ENCODE measurements around the gene ZNF746.

Gene ZNF746

DNA sequence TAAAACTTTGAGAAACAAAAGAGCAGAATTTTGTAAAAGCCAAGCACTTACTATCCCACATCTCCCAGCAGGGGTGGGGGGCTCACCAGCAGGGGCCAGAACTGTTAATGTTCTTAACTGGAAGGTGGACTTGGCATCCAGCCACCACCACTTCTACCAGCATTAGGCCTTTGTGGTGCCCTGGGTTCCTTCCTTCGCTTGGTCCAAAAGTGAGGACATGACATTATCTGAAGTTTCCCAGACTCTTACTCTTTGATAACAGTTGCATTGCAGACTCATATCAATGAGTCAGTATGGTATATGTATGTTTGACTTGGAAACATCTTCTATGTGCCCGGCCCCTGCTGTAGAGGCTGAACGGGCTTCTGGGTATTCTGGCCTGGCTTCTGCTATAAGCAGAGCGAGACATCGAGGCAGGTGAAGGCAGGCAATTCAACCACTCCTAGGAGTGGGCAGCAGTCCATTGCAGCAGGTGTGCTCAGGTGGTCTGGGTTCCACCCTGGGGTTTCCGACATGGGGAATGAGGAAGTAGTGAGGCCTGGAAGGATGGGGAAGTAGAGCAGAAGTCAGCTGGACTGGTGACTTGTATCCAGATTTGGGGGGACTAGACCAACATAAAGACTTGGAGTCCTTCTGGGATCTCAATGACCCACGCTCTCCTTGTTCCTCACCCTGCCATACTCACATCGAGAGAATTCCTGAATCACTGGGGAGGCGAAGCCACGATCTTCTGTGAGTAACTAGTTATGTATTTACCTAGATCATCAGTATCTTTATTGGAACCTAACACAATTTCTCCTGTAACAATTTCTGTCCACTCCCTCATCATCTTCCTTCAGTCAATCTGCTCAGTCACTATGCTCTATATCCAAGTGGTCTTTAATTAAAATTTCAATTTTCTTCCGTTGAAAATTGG is 40.8 kb downstream of the ZNF746 start:
- Histone ChIP-seq H2AFZ (ENCODE audit: low read depth, low read length) (no peak overlapping the region), H2BK120ac (ENCODE audit: low read depth, low read length) (no peak overlapping the region), H3K18ac (ENCODE audit: low read depth in 1 of 2, low read length in 2 of 2) (no peak overlapping the region), H3K27ac (ENCODE audit: low read length, poor library complexity, severe bottlenecking) (no peak overlapping the region), H3K79me1 (replicated peaks; ENCODE audit: low read length, poor library complexity, severe bottlenecking) (peaks cover 45% of the 10 kb centered on the region), H3K9me3 (ENCODE audit: control insufficient read depth, low read length) (no peaks in the 10 kb centered on the region), H2BK12ac (ENCODE audit: low read length in 2 of 2) (no peak overlapping the region), H2BK5ac (ENCODE audit: low read depth, low read length, poor library complexity, severe bottlenecking) (no peak overlapping the region), H4K8ac (ENCODE audit: low read length) (no peak overlapping the region), H3K36me3 (ENCODE audit: control insufficient read depth in 1 of 2, insufficient read depth in 2 of 2, low read depth in 1 of 2, low read length in 2 of 2) (peaks cover 34 to 43% of the 10 kb centered on the region in 2 experiments), H3K14ac (ENCODE audit: low read length in 2 of 2) (no peak overlapping the region), H2BK15ac (ENCODE audit: low read depth, poor library complexity, severe bottlenecking) (no peak overlapping the region), H2AK5ac (ENCODE audit: low read length, severe bottlenecking) (no peak overlapping the region), H3K4ac (ENCODE audit: low read depth in 1 of 2, low read length in 2 of 2) (no peak overlapping the region), H3K4me3 (ENCODE audit: insufficient read depth in 1 of 2, low read depth in 1 of 2, low read length in 2 of 2) (no peak overlapping the region), H4K91ac (ENCODE audit: low read length) (no peak overlapping the region), H3K27me3 (ENCODE audit: control insufficient read depth in 1 of 2, insufficient read depth in 1 of 2, low read length in 2 of 2) (no peaks in the 10 kb centered on the region), H3K23ac (ENCODE audit: low read length in 2 of 2) (no peak overlapping the region), H3K9ac (ENCODE audit: low read length) (no peak overlapping the region), H3K4me1 (ENCODE audit: control insufficient read depth, insufficient read depth, low read depth, low read length) (peaks cover 9% of the 10 kb centered on the region), H3K4me2 (ENCODE audit: low read length, poor library complexity, severe bottlenecking) (no peak overlapping the region)
- no peak for DNase-seq
- 97% methylated on average over 10 of the region's 11 CpGs for WGBS

DNA sequence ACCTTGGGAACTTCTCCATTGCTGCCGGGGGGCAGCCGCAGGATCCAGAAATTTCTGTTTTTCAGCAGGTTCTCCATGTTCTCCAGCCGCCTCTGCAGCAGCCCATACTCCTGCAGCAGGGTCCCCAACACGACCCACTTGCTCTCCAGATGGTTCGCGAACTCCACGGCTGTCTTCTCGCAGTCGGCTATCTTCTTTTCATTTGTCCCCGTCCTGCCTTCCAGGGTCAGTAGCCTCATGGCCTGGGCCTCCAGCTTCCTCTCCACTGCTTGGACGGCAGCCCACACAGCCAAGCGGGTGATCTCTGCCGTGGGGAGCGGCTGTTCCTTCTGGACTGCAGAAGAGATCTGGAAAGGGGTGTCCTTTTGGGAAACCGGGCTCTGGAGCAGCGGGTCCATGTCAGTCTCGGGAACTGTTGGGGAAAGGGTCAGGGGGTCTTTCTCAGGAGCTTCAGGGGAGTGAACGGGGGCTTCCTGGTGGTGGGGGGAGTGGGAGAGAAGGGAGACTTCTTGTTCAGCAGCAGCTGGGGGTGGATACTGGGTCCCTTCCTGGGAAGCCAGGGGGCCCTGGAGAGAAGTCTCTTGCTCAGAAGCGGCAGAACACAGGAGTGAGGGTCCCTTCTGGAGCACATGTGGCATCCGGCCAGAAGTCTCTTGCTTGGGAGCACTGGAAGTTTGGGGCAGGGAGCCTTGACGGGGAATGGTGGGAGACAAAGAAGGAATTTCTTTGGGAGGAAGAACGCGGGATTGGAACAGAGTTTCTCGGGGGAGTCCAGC is 42.2 kb downstream of the ZNF746 start:
- Histone ChIP-seq H3K4me3 (ENCODE audit: insufficient read depth in 1 of 2, low read depth in 1 of 2, low read length in 2 of 2) (no peak overlapping the region), H2AFZ (ENCODE audit: low read depth, low read length) (no peak overlapping the region), H2BK120ac (ENCODE audit: low read depth, low read length) (no peak overlapping the region), H2BK15ac (ENCODE audit: low read depth, poor library complexity, severe bottlenecking) (no peak overlapping the region), H2BK12ac (ENCODE audit: low read length in 2 of 2) (no peak overlapping the region), H2AK5ac (ENCODE audit: low read length, severe bottlenecking) (no peak overlapping the region), H3K79me1 (replicated peaks; ENCODE audit: low read length, poor library complexity, severe bottlenecking) (peaks cover 44% of the 10 kb centered on the region), H3K4me1 (ENCODE audit: control insufficient read depth, insufficient read depth, low read depth, low read length) (peaks cover 9% of the 10 kb centered on the region), H3K18ac (ENCODE audit: low read depth in 1 of 2, low read length in 2 of 2) (no peak overlapping the region), H3K4ac (ENCODE audit: low read depth in 1 of 2, low read length in 2 of 2) (no peak overlapping the region), H3K23ac (ENCODE audit: low read length in 2 of 2) (no peak overlapping the region), H4K8ac (ENCODE audit: low read length) (no peak overlapping the region), H4K91ac (ENCODE audit: low read length) (no peak overlapping the region), H3K27ac (ENCODE audit: low read length, poor library complexity, severe bottlenecking) (no peak overlapping the region), H3K9me3 (ENCODE audit: control insufficient read depth, low read length) (no peaks in the 10 kb centered on the region), H3K14ac (ENCODE audit: low read length in 2 of 2) (no peak overlapping the region), H3K4me2 (ENCODE audit: low read length, poor library complexity, severe bottlenecking) (no peak overlapping the region), H3K9ac (ENCODE audit: low read length) (no peak overlapping the region), H2BK5ac (ENCODE audit: low read depth, low read length, poor library complexity, severe bottlenecking) (no peak overlapping the region), H3K27me3 (ENCODE audit: control insufficient read depth in 1 of 2, insufficient read depth in 1 of 2, low read length in 2 of 2) (no peaks in the 10 kb centered on the region), H3K36me3 (ENCODE audit: control insufficient read depth in 1 of 2, insufficient read depth in 2 of 2, low read depth in 1 of 2, low read length in 2 of 2) (peaks cover 43 to 50% of the 10 kb centered on the region in 2 experiments)
- DNase-seq = no peak
- WGBS = 94% methylated on average over 24 of the region's 24 CpGs

DNA sequence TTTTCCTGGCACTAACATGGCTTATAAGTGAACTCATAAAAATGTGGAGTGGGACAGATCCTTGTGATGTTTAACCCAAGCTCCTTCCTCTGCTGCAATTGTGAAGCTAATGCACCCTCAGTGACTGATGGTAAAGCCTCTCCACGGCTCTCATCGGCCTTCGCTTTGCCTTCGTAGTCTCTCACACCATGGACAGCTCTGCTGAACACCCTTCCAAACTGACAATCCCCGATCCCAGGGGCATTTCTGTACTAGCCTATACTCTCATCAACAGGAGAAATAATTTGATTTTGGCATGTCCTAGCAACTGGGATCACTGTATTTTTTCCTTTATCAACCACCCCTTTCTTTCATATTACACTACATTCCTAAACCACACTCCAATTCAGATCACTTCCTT is 42.9 kb downstream of the ZNF746 start:
- no peak overlapping the region for H2BK15ac ChIP-seq (ENCODE audit: low read depth, poor library complexity, severe bottlenecking)
- H3K18ac ChIP-seq (ENCODE audit: low read depth in 1 of 2, low read length in 2 of 2) = no peak overlapping the region
- peaks cover 49% of the 10 kb centered on the region for H3K79me1 ChIP-seq (replicated peaks; ENCODE audit: low read length, poor library complexity, severe bottlenecking)
- no peak overlapping the region for H3K27ac ChIP-seq (ENCODE audit: low read length, poor library complexity, severe bottlenecking)
- H2BK5ac ChIP-seq (ENCODE audit: low read depth, low read length, poor library complexity, severe bottlenecking) = no peak overlapping the region
- no peak overlapping the region for H2AFZ ChIP-seq (ENCODE audit: low read depth, low read length)
- no peak overlapping the region for H2BK120ac ChIP-seq (ENCODE audit: low read depth, low read length)
- H3K9ac ChIP-seq (ENCODE audit: low read length) = no peak overlapping the region
- H3K4me3 ChIP-seq (ENCODE audit: insufficient read depth in 1 of 2, low read depth in 1 of 2, low read length in 2 of 2) = no peak overlapping the region
- H3K9me3 ChIP-seq (ENCODE audit: control insufficient read depth, low read length) = no peaks in the 10 kb centered on the region
- H3K27me3 ChIP-seq (ENCODE audit: control insufficient read depth in 1 of 2, insufficient read depth in 1 of 2, low read length in 2 of 2) = no peaks in the 10 kb centered on the region
- H2AK5ac ChIP-seq (ENCODE audit: low read length, severe bottlenecking) = no peak overlapping the region
- no peak overlapping the region for H2BK12ac ChIP-seq (ENCODE audit: low read length in 2 of 2)
- H3K4me1 ChIP-seq (ENCODE audit: control insufficient read depth, insufficient read depth, low read depth, low read length) = peaks cover 9% of the 10 kb centered on the region
- no peak for DNase-seq
- H4K8ac ChIP-seq (ENCODE audit: low read length) = no peak overlapping the region
- no peak overlapping the region for H3K4ac ChIP-seq (ENCODE audit: low read depth in 1 of 2, low read length in 2 of 2)
- no peak overlapping the region for H4K91ac ChIP-seq (ENCODE audit: low read length)
- H3K36me3 ChIP-seq (ENCODE audit: control insufficient read depth in 1 of 2, insufficient read depth in 2 of 2, low read depth in 1 of 2, low read length in 2 of 2) = peaks cover 50 to 56% of the 10 kb centered on the region in 2 experiments
- no peak overlapping the region for H3K23ac ChIP-seq (ENCODE audit: low read length in 2 of 2)
- WGBS = 96% methylated on average over 5 of the region's 5 CpGs
- H3K4me2 ChIP-seq (ENCODE audit: low read length, poor library complexity, severe bottlenecking) = no peak overlapping the region
- no peak overlapping the region for H3K14ac ChIP-seq (ENCODE audit: low read length in 2 of 2)

DNA sequence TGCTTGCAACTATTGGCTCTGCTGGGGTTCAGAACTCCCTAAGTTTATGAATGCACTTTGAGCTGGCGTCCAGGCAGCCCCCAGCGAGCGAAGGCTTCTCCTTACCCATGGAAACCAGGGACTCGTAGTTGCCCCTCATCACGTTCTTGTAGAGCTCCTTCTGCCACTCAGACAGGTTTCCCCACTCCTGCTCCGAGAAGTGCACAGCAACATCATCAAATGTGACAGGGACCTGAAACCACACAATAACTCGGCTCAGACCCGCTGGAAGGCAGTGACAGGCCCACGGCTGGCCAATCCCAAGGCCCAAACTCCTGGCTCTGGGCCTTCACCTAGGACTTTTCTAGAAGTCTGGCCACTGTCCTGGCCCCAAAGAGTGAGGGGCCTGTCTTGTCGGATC is 43.6 kb downstream of the ZNF746 start:
- WGBS = 99% methylated on average over 10 of the region's 10 CpGs
- Histone ChIP-seq H4K8ac (ENCODE audit: low read length) (no peak overlapping the region), H3K18ac (ENCODE audit: low read depth in 1 of 2, low read length in 2 of 2) (no peak overlapping the region), H3K9ac (ENCODE audit: low read length) (no peak overlapping the region), H3K79me1 (replicated peaks; ENCODE audit: low read length, poor library complexity, severe bottlenecking) (peaks cover 50% of the 10 kb centered on the region), H3K4me2 (ENCODE audit: low read length, poor library complexity, severe bottlenecking) (no peak overlapping the region), H3K36me3 (ENCODE audit: control insufficient read depth in 1 of 2, insufficient read depth in 2 of 2, low read depth in 1 of 2, low read length in 2 of 2) (peaks cover 54 to 64% of the 10 kb centered on the region in 2 experiments), H3K4me3 (ENCODE audit: insufficient read depth in 1 of 2, low read depth in 1 of 2, low read length in 2 of 2) (no peak overlapping the region), H3K4ac (ENCODE audit: low read depth in 1 of 2, low read length in 2 of 2) (no peak overlapping the region), H2BK5ac (ENCODE audit: low read depth, low read length, poor library complexity, severe bottlenecking) (no peak overlapping the region), H3K27ac (ENCODE audit: low read length, poor library complexity, severe bottlenecking) (no peak overlapping the region), H3K14ac (ENCODE audit: low read length in 2 of 2) (no peak overlapping the region), H2BK12ac (ENCODE audit: low read length in 2 of 2) (no peak overlapping the region), H2BK15ac (ENCODE audit: low read depth, poor library complexity, severe bottlenecking) (no peak overlapping the region), H4K91ac (ENCODE audit: low read length) (no peak overlapping the region), H3K27me3 (ENCODE audit: control insufficient read depth in 1 of 2, insufficient read depth in 1 of 2, low read length in 2 of 2) (no peaks in the 10 kb centered on the region), H3K23ac (ENCODE audit: low read length in 2 of 2) (no peak overlapping the region), H2BK120ac (ENCODE audit: low read depth, low read length) (no peak overlapping the region), H2AK5ac (ENCODE audit: low read length, severe bottlenecking) (no peak overlapping the region), H2AFZ (ENCODE audit: low read depth, low read length) (no peak overlapping the region), H3K4me1 (ENCODE audit: control insufficient read depth, insufficient read depth, low read depth, low read length) (peaks cover 3% of the 10 kb centered on the region), H3K9me3 (ENCODE audit: control insufficient read depth, low read length) (no peaks in the 10 kb centered on the region)
- DNase-seq = no peak

All from mesenchymal stem cell (in vitro differentiated cells and primary cell).